SIG-M5 (cell line): ENCODE results near the gene SLC6A18.
"Not testable (repeated sequence)": the region's sequence is repeated elsewhere in the genome, so short reads cannot be mapped to it uniquely, and the experiment has no call there.

Source experiments
- DNase-seq: peaks from one replicate; lab custom pipeline; 2025; lab: John Stamatoyannopoulos, UW

Gene SLC6A18

GRCh38 chr5:1276930-1277329 is 51.7 kb downstream of the SLC6A18 start:
- DNase-seq = no peak

GRCh38 chr5:1277331-1277730 is 52.1 kb downstream of the SLC6A18 start:
- DNase-seq = no peak

- no peak for DNase-seq
These were observed 52.6 kb downstream of the SLC6A18 start for GRCh38 chr5:1277781-1278180.

- DNase-seq = no peak
These were observed 53.0 kb downstream of the SLC6A18 start for GRCh38 chr5:1278216-1278615.

- DNase-seq = no peak
These were observed 53.7 kb downstream of the SLC6A18 start for GRCh38 chr5:1278656-1279442.

GRCh38 chr5:1279443-1280151 is 54.4 kb downstream of the SLC6A18 start:
- no peak for DNase-seq

- DNase-seq = no peak
These were observed 55.2 kb downstream of the SLC6A18 start for GRCh38 chr5:1280177-1281037.

GRCh38 chr5:1281038-1281882 is 56.1 kb downstream of the SLC6A18 start:
- no peak for DNase-seq

- DNase-seq = no peak
These were observed 57.2 kb downstream of the SLC6A18 start for GRCh38 chr5:1282131-1282992.

GRCh38 chr5:1282993-1283728 is 58.0 kb downstream of the SLC6A18 start:
- DNase-seq = not testable (repeated sequence)

GRCh38 chr5:1283729-1284041 is 58.5 kb downstream of the SLC6A18 start:
- DNase-seq = not testable (repeated sequence)

- DNase-seq = not testable (repeated sequence)
These were observed 59.3 kb downstream of the SLC6A18 start for GRCh38 chr5:1284336-1284970.

GRCh38 chr5:1285141-1285540 is 60.0 kb downstream of the SLC6A18 start:
- DNase-seq = no peak

- DNase-seq = no peak
These were observed 60.7 kb downstream of the SLC6A18 start for GRCh38 chr5:1285883-1286291.

- DNase-seq = no peak
These were observed 63.5 kb downstream of the SLC6A18 start for GRCh38 chr5:1288439-1289335.

- DNase-seq = not testable (repeated sequence)
These were observed 64.4 kb downstream of the SLC6A18 start for GRCh38 chr5:1289559-1289958.

- not testable (repeated sequence) for DNase-seq
These were observed 65.8 kb downstream of the SLC6A18 start for GRCh38 chr5:1290956-1291355.

GRCh38 chr5:1291611-1292080 is 66.5 kb downstream of the SLC6A18 start:
- no peak for DNase-seq
